ENCODE results near the gene PAX2. TPM values are rescaled to one million over a fixed set of nuclear protein-coding genes. Genes with fewer than 3 reads are reported as not detected.

Gene PAX2
- total RNA-seq, 1 experiment from 2014 or later: 0.45 TPM

DNA sequence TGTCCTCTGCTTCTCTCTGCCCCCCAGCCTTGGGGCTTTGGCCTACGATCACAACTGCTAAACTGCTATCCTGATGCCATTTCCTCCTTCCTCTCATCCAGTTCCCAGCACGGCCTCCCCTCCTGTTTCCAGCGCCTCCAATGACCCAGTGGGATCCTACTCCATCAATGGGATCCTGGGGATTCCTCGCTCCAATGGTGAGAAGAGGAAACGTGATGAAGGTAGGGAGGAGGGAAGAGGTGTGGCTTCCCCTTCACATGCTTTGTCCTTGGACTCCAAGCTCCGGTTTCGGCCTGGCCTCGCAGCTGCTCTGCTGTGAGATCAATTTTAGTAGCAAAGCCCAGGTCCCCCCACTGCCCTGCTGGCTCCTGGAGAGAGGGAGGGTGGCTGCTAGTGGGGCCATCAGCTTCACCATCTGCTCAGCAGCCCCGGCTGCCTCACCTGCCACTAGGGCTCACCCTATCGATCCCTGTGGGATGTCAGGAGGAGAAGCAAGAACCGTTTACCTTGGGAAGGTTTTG, 35.8 kb downstream of the PAX2 start:
- TF ChIP-seq, protein P1, sequence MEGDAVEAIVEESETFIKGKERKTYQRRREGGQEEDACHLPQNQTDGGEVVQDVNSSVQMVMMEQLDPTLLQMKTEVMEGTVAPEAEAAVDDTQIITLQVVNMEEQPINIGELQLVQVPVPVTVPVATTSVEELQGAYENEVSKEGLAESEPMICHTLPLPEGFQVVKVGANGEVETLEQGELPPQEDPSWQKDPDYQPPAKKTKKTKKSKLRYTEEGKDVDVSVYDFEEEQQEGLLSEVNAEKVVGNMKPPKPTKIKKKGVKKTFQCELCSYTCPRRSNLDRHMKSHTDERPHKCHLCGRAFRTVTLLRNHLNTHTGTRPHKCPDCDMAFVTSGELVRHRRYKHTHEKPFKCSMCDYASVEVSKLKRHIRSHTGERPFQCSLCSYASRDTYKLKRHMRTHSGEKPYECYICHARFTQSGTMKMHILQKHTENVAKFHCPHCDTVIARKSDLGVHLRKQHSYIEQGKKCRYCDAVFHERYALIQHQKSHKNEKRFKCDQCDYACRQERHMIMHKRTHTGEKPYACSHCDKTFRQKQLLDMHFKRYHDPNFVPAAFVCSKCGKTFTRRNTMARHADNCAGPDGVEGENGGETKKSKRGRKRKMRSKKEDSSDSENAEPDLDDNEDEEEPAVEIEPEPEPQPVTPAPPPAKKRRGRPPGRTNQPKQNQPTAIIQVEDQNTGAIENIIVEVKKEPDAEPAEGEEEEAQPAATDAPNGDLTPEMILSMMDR (IDR thresholded peaks at IDR 0.05; ENCODE audit: insufficient read depth in 1 of 2, low read depth in 1 of 2, low read length in 1 of 2, severe bottlenecking in 1 of 2, unreplicated experiment in 1 of 2): no peak
- no peaks in the 10 kb centered on the region for H3K9me3 Mint-ChIP-seq (ENCODE audit: unreplicated experiment)
- DNase-seq: no peak
- H3K36me3 ChIP-seq (ENCODE audit: control insufficient read depth, insufficient read depth, low read length): no peaks in the 10 kb centered on the region
- peaks cover 1% of the 10 kb centered on the region for H3K27me3 ChIP-seq (replicated peaks; ENCODE audit: control insufficient read depth, insufficient read depth, low read length)
- intact Hi-C loops (cut with micrococcal nuclease; ENCODE audit: unreplicated experiment): no loop called here
- no peak overlapping the region for H3K27ac Mint-ChIP-seq (ENCODE audit: unreplicated experiment)
- peaks cover under 1% of the 10 kb centered on the region for H3K4me1 Mint-ChIP-seq (ENCODE audit: low read depth, unreplicated experiment)
- ChIA-PET CTCF (no interaction called here), POLR2A (no interaction called here)
- no peaks in the 10 kb centered on the region for H3K4me1 ChIP-seq
- no peak overlapping the region for H3K4me3 ChIP-seq (ENCODE audit: low read depth, low read length)
- no peaks in the 10 kb centered on the region for H3K9me3 ChIP-seq
- no peaks in the 10 kb centered on the region for H3K36me3 Mint-ChIP-seq (ENCODE audit: insufficient read depth, unreplicated experiment)
- no TSS peak for BruUV-seq (replicated peaks)
- H3K4me3 Mint-ChIP-seq (ENCODE audit: unreplicated experiment): no peak overlapping the region
- H3K27me3 Mint-ChIP-seq (ENCODE audit: insufficient read depth, unreplicated experiment): peaks cover 14% of the 10 kb centered on the region

DNA sequence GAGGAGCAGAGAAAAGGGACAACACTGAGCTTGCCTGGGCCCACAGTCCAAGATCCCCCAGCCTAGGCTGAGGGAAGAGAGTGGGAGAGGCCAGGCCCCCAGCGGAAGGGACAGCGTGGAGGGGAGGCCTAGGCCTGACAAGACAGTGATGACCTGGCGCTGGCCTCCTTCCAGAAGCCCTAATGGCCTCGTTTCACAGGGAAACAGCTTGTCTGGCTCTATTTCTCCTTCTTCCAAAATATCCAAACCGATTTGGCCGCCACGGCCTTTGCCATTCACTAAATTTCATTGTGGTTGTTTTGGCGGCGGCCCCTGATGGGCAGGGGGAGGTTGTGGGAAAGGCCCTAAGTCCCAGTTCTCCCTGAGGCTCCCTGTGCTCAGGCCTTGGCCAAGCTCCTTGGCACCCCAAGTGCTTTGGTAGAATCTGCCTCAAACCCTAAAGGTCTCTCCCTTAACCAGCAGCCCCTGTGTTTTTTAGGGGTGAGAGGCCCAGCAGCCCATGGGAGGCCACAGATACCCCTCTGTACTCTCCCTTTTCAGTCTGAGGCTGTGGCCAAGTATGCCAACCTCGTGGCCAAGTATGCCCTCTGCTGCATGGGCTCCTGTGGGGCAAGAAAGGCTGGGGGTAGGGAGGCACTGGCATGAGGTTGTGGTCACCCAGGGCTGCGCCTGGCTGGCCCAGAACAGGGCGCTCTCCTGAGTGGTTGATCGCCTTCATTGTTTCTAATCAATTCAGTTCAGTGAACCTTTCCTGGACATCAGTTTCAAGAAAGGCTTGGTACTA, 37.3 kb downstream of the PAX2 start:
- Mint-ChIP-seq H3K27me3 (ENCODE audit: insufficient read depth, unreplicated experiment) (peaks cover 16% of the 10 kb centered on the region), H3K36me3 (ENCODE audit: insufficient read depth, unreplicated experiment) (no peaks in the 10 kb centered on the region), H3K27ac (ENCODE audit: unreplicated experiment) (no peak overlapping the region), H3K9me3 (ENCODE audit: unreplicated experiment) (no peaks in the 10 kb centered on the region), H3K4me1 (ENCODE audit: low read depth, unreplicated experiment) (no peaks in the 10 kb centered on the region), H3K4me3 (ENCODE audit: unreplicated experiment) (no peak overlapping the region)
- Histone ChIP-seq H3K36me3 (ENCODE audit: control insufficient read depth, insufficient read depth, low read length) (no peaks in the 10 kb centered on the region), H3K4me1 (no peaks in the 10 kb centered on the region), H3K4me3 (ENCODE audit: low read depth, low read length) (no peak overlapping the region), H3K27me3 (replicated peaks; ENCODE audit: control insufficient read depth, insufficient read depth, low read length) (no peaks in the 10 kb centered on the region), H3K9me3 (no peaks in the 10 kb centered on the region)
- no peak for DNase-seq
- CTCF ChIA-PET: no interaction called here
- no TSS peak for BruUV-seq (replicated peaks)
- TF ChIP-seq, protein P1 (IDR thresholded peaks at IDR 0.05; ENCODE audit: insufficient read depth in 1 of 2, low read depth in 1 of 2, low read length in 1 of 2, severe bottlenecking in 1 of 2, unreplicated experiment in 1 of 2): no peak
- intact Hi-C loops (cut with micrococcal nuclease; ENCODE audit: unreplicated experiment): no loop called here
- POLR2A ChIA-PET: no interaction called here

DNA sequence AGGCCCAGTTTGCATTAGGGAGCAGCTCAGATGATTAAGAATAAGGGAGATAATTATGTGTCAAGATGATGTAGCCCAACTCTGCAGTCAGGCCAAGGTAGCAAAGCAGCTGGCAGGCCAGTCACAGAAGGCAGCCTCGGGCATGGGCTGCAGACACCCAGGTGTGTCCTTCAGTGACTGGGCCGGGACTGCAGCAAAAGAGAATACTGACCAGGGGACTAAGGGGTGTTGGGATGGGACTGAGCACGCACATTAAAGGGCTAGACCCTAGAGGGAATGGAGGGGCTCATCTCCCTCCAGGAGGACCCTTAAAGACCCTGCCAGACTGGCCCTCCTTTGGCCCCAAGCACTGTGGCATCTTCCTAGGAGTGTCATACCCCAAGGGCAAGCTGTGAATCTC, 38.7 kb downstream of the PAX2 start:
- H3K36me3 ChIP-seq (ENCODE audit: control insufficient read depth, insufficient read depth, low read length): no peaks in the 10 kb centered on the region
- BruUV-seq (replicated peaks): no TSS peak
- no peaks in the 10 kb centered on the region for H3K4me1 ChIP-seq
- no peaks in the 10 kb centered on the region for H3K9me3 ChIP-seq
- no peak overlapping the region for H3K27ac Mint-ChIP-seq (ENCODE audit: unreplicated experiment)
- DNase-seq: no peak
- ChIA-PET CTCF (no interaction called here), POLR2A (no interaction called here)
- H3K4me3 Mint-ChIP-seq (ENCODE audit: unreplicated experiment): no peak overlapping the region
- H3K36me3 Mint-ChIP-seq (ENCODE audit: insufficient read depth, unreplicated experiment): no peaks in the 10 kb centered on the region
- intact Hi-C loops (cut with micrococcal nuclease; ENCODE audit: unreplicated experiment): no loop called here
- no peaks in the 10 kb centered on the region for H3K4me1 Mint-ChIP-seq (ENCODE audit: low read depth, unreplicated experiment)
- H3K27me3 ChIP-seq (replicated peaks; ENCODE audit: control insufficient read depth, insufficient read depth, low read length): no peaks in the 10 kb centered on the region
- no peak overlapping the region for H3K4me3 ChIP-seq (ENCODE audit: low read depth, low read length)
- TF ChIP-seq, protein P1 (IDR thresholded peaks at IDR 0.05; ENCODE audit: insufficient read depth in 1 of 2, low read depth in 1 of 2, low read length in 1 of 2, severe bottlenecking in 1 of 2, unreplicated experiment in 1 of 2): no peak
- H3K9me3 Mint-ChIP-seq (ENCODE audit: unreplicated experiment): no peaks in the 10 kb centered on the region
- peaks cover 16% of the 10 kb centered on the region for H3K27me3 Mint-ChIP-seq (ENCODE audit: insufficient read depth, unreplicated experiment)

Data from Caco-2 (cell line).